Keratinocyte (primary cell): Measurements from ENCODE around the gene MIA. TPM values are rescaled to one million over a fixed set of nuclear protein-coding genes. Genes with fewer than 3 reads are reported as not detected.

Experiments
- DNase-seq: peaks from one replicate; pipeline ENCODE4 v3.0.0-alpha.2; 2011; ENCODE audit warnings: low read depth, missing footprints, low spot score
- FAIRE-seq: peaks from 2 replicates; lab custom pipeline; 2011; peaks lifted over from hg19 to GRCh38; lab: Jason Lieb, UNC
- H2AFZ ChIP-seq: 2 replicates; pipeline ENCODE4 v1.6.0; 2012; ENCODE audit warnings: low read length, control low read depth, inconsistent platforms; ENCODE audit not compliant: control insufficient read depth
- H3K27ac ChIP-seq: 2 replicates; pipeline ENCODE4 v1.5.1; 2011; ENCODE audit warnings: low read length; ENCODE audit not compliant: control insufficient read depth, insufficient read depth
- H3K27me3 ChIP-seq: 3 replicates; pipeline ENCODE4 v1.6.0; 2011; ENCODE audit warnings: low read length; ENCODE audit not compliant: control insufficient read depth, insufficient read depth; ENCODE audit errors: extremely low read depth
- H3K36me3 ChIP-seq, 2 experiments: 2 replicates in 1 of 2; 3 replicates in 1 of 2; pipeline ENCODE4 v1.5.1; 2011; ENCODE audit warnings: low read length in 2 of 2, mild to moderate bottlenecking in 1 of 2; ENCODE audit not compliant: control insufficient read depth in 2 of 2, insufficient read depth in 2 of 2; ENCODE audit errors: extremely low read depth in 1 of 2
- H3K4me1 ChIP-seq: 3 replicates; pipeline ENCODE4 v1.5.1; 2011; ENCODE audit warnings: low read length; ENCODE audit not compliant: control insufficient read depth, insufficient read depth; ENCODE audit errors: extremely low read depth
- H3K4me2 ChIP-seq: 3 replicates; pipeline ENCODE4 v1.6.0; 2011; ENCODE audit warnings: low read depth, low read length; ENCODE audit not compliant: control insufficient read depth, insufficient read depth; ENCODE audit errors: extremely low read depth
- H3K4me3 ChIP-seq, 3 experiments: fragments of 200-600 bp in 1 of 3; sonication (generic) in 1 of 3; 2 replicates in 2 of 3; 3 replicates in 1 of 3; pipeline ENCODE4 v1.5.1; 2011 to 2016; ENCODE audit warnings: low read length in 3 of 3, mild to moderate bottlenecking in 3 of 3, control low read depth in 2 of 3, inconsistent platforms in 1 of 3, low read depth in 1 of 3, mixed read lengths in 1 of 3, mixed run types in 1 of 3, moderate library complexity in 1 of 3; ENCODE audit not compliant: control insufficient read depth in 2 of 3, insufficient read depth in 2 of 3; ENCODE audit errors: extremely low read depth in 1 of 3
- H3K79me2 ChIP-seq: 2 replicates; pipeline ENCODE4 v1.6.0; 2012; ENCODE audit warnings: low read length; ENCODE audit not compliant: control insufficient read depth, insufficient read depth
- H3K9ac ChIP-seq: 3 replicates; pipeline ENCODE4 v1.6.0; 2011; ENCODE audit warnings: low read length; ENCODE audit not compliant: control insufficient read depth, insufficient read depth; ENCODE audit errors: extremely low read depth
- H3K9me1 ChIP-seq: 3 replicates; pipeline ENCODE4 v1.6.0; 2011; ENCODE audit warnings: low read length; ENCODE audit not compliant: control insufficient read depth, insufficient read depth; ENCODE audit errors: extremely low read depth
- H3K9me3 ChIP-seq: 2 replicates; pipeline ENCODE4 v1.5.1; 2012; ENCODE audit warnings: low read depth, low read length; ENCODE audit not compliant: control insufficient read depth
- H4K20me1 ChIP-seq: 3 replicates; pipeline ENCODE4 v1.6.0; 2011; ENCODE audit warnings: low read length; ENCODE audit not compliant: control insufficient read depth, insufficient read depth; ENCODE audit errors: extremely low read depth
- EZH2 ChIP-seq: IDR thresholded peaks from one replicate; pipeline ENCODE4 v1.6.1; 2012; ENCODE audit warnings: inconsistent platforms, mild to moderate bottlenecking, low read length, moderate library complexity
- dilution Hi-C: fragments of 300-500 bp; cut with MboI; formaldehyde crosslinking; loops from one replicate; pipeline ENCODE4 v1.7.0; 2020; ENCODE audit warnings: low sequenced_read_pairs; ENCODE audit not compliant: extremely low pct_ligation_motif_present
- polyA plus RNA-seq, 5 experiments: library from polyadenylated mRNA; depleted of rRNA in 3 of 5; stranded (reverse) in 3 of 5; stranded (forward) in 1 of 5; unstranded in 1 of 5; fragments of >200 nt; gene quantifications; 1 replicate in 1 of 5; 2 replicates in 3 of 5; 3 replicates in 1 of 5; pipeline versions ENCODE4 v1.2.1 to v1.2.3, GENCODE V29; 2011 to 2012; ENCODE audit warnings: missing spikeins in 2 of 5, low read depth in 1 of 5, low replicate concordance in 1 of 5
- TF ChIP-seq, protein P1 (sequence below), 3 experiments: IDR thresholded peaks in 1 of 3; conservative IDR thresholded peaks in 1 of 3; optimal IDR thresholded peaks in 1 of 3; 2 replicates in 2 of 3; 3 replicates in 1 of 3; pipeline versions ENCODE3 to v1.5.1; 2011; ENCODE audit warnings: low read length in 3 of 3, mild to moderate bottlenecking in 3 of 3, moderate library complexity in 2 of 3, control low read depth in 1 of 3, inconsistent platforms in 1 of 3; ENCODE audit not compliant: insufficient read depth in 2 of 3; ENCODE audit errors: extremely low read depth in 1 of 3

Gene MIA
- polyA plus RNA-seq, 1 donor (not counting 4 experiments of a cell fraction or from before 2014, with no cell fraction given), result 3.4 TPM

DNA sequence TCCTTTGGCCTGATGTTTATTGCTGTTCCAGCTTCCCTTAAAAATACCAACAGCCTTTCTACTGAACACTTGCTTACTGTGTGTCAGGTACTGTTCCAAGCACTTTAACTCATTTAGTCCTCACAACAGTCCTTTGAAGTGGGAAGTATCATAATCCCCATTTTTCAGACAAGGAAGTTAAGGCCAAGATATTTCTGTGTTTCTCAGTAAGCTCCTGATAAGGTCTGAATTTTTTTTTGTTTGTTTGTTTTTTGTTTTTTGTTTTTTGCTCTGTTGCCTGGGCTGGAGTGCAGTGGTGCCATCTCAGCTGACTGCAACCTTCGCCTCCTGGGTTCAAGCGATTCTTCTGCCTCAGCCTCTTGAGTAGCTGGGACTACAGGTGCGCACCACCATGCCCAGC is 16.8 kb upstream of the MIA start:
- Histone ChIP-seq H3K27me3 (no peaks in the 10 kb centered on the region), H3K9me1 (peaks cover 9% of the 10 kb centered on the region), H3K9me3 (no peaks in the 10 kb centered on the region), H3K9ac (no peak overlapping the region), H3K79me2 (peaks cover 70% of the 10 kb centered on the region), H3K4me3 (no peak overlapping the region), H4K20me1 (peaks cover 22% of the 10 kb centered on the region), H3K4me1 (peaks cover 27% of the 10 kb centered on the region), H3K4me2 (no peak overlapping the region), H3K27ac (no peak overlapping the region), H2AFZ (no peak overlapping the region), H3K36me3 (peaks cover 49 to 71% of the 10 kb centered on the region in 2 experiments)
- dilution Hi-C loops, result no loop called here
- DNase-seq (no peak), FAIRE-seq (no peak)
- no peak for TF ChIP-seq EZH2
- TF ChIP-seq, protein P1, sequence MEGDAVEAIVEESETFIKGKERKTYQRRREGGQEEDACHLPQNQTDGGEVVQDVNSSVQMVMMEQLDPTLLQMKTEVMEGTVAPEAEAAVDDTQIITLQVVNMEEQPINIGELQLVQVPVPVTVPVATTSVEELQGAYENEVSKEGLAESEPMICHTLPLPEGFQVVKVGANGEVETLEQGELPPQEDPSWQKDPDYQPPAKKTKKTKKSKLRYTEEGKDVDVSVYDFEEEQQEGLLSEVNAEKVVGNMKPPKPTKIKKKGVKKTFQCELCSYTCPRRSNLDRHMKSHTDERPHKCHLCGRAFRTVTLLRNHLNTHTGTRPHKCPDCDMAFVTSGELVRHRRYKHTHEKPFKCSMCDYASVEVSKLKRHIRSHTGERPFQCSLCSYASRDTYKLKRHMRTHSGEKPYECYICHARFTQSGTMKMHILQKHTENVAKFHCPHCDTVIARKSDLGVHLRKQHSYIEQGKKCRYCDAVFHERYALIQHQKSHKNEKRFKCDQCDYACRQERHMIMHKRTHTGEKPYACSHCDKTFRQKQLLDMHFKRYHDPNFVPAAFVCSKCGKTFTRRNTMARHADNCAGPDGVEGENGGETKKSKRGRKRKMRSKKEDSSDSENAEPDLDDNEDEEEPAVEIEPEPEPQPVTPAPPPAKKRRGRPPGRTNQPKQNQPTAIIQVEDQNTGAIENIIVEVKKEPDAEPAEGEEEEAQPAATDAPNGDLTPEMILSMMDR (optimal IDR thresholded peaks at IDR 0.05 in 1 of 3, IDR thresholded peaks at IDR 0.05 in 1 of 3, conservative IDR thresholded peaks at IDR 0.05 in 1 of 3; ENCODE audit: extremely low read depth in 1 of 3, insufficient read depth in 2 of 3, low read length in 3 of 3), result no peak

DNA sequence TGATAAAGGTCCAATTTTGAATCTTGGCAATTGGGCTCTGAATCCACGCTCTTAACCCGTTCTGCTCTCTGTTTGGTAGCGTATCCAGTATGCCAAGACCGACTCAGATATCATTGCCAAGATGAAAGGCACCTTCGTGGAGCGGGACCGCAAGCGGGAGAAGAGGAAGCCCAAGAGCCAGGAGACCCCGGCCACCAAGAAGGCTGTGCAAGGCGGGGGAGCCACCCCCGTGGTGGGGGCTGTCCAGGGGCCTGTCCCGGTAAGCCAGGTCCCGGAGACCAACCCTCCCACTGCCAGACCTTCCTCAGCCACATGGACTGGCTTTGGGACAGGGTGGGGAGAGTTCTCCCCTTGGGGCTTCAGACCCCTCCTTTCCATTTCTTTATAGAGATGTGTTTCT is 16.0 kb upstream of the MIA start:
- H2AFZ ChIP-seq, result no peak overlapping the region
- H3K36me3 ChIP-seq, result peaks cover 57 to 78% of the 10 kb centered on the region in 2 experiments
- H3K4me2 ChIP-seq, result no peak overlapping the region
- H3K9ac ChIP-seq, result no peak overlapping the region
- no peaks in the 10 kb centered on the region for H3K27me3 ChIP-seq
- H3K79me2 ChIP-seq, result peaks cover 62% of the 10 kb centered on the region
- dilution Hi-C loops, result no loop called here
- TF ChIP-seq EZH2, result no peak
- TF ChIP-seq, protein P1 (optimal IDR thresholded peaks at IDR 0.05 in 1 of 3, IDR thresholded peaks at IDR 0.05 in 1 of 3, conservative IDR thresholded peaks at IDR 0.05 in 1 of 3; ENCODE audit: extremely low read depth in 1 of 3, insufficient read depth in 2 of 3, low read length in 3 of 3), result no peak
- H3K9me1 ChIP-seq, result peaks cover 9% of the 10 kb centered on the region
- DNase-seq (no peak), FAIRE-seq (no peak)
- H3K4me1 ChIP-seq, result peaks cover 24% of the 10 kb centered on the region
- H4K20me1 ChIP-seq, result peaks cover 22% of the 10 kb centered on the region
- no peak overlapping the region for H3K27ac ChIP-seq
- H3K9me3 ChIP-seq, result no peaks in the 10 kb centered on the region
- H3K4me3 ChIP-seq, result no peak overlapping the region
